Dendritic cell treated with granulocyte-macrophage colony-stimulating factor and Interleukin-4, amounts not matched to agents 40 ng/mL and 50 ng/mL, for 4 days (primary cell): ENCODE measurements around the gene NOTUM.

Source experiments
- H3K27ac Mint-ChIP-seq: one replicate; pipeline ENCODE4 v1.8.0; 2022; ENCODE audit warnings: mild to moderate bottlenecking, mixed read lengths
- H3K27me3 Mint-ChIP-seq: one replicate; pipeline ENCODE4 v1.8.0; 2022; ENCODE audit warnings: mild to moderate bottlenecking, mixed read lengths
- H3K36me3 Mint-ChIP-seq: one replicate; pipeline ENCODE4 v1.8.0; 2022; ENCODE audit warnings: low read depth, mixed read lengths
- H3K4me1 Mint-ChIP-seq: one replicate; pipeline ENCODE4 v1.8.0; 2022; ENCODE audit warnings: low read depth, mixed read lengths
- H3K4me3 Mint-ChIP-seq: one replicate; pipeline ENCODE4 v1.8.0; 2022; ENCODE audit warnings: mild to moderate bottlenecking, moderate library complexity, mixed read lengths
- H3K9me3 Mint-ChIP-seq: one replicate; pipeline ENCODE4 v1.8.0; 2022; ENCODE audit warnings: mixed read lengths
- intact Hi-C: fragments of 100-400 bp; cut with micrococcal nuclease; formaldehyde crosslinking; loops from one replicate; pipeline ENCODE4 v1.15.0; 2022

NOTUM gene

DNA sequence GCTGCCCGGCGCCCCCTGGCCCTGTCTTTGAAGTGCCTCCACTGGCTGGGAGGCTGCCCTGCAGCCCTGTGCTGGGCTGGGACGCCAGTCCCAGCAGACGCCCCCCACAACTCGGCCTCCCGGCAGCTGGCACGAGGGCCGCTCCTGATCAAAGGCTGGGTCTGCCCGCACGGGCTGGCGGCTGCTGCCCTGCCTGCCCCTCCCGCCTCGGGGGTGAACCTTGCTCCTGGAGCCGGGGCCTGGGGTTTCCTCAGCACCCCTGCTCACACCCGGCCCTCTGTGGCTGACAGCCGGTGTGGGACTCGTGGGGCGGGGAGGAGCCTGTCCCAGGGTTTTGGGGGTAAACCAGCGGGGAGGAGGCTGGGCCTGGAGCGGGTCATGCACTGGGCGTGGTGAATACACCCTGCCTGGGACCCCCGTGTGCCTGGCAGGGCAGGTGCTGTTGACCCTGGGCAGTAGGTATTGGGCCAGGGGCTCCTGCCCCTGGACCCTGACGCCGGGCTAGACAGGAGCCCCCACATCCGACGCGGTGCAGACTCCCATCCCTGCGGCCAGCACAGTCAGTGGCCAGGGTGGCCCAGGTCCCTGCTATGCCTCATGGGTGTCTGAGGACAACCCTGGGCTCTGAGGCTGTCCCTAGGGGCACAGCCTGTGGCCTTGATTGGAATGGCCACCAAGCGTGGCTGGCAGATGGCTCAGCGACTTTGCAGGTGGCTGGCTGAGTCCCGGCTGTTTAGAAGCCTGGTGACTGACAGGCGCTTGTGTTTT lies 40.0 kb upstream of the NOTUM start:
- intact Hi-C loops, result no loop called here
- Mint-ChIP-seq H3K4me3 (no peak overlapping the region), H3K27ac (peak overlapping the region; percentile 26), H3K27me3 (no peaks in the 10 kb centered on the region), H3K36me3 (peaks cover 58% of the 10 kb centered on the region), H3K4me1 (peaks cover 11% of the 10 kb centered on the region), H3K9me3 (no peaks in the 10 kb centered on the region)

- intact Hi-C loops, result no loop called here
- H3K4me3 Mint-ChIP-seq, result no peak overlapping the region
- H3K27ac Mint-ChIP-seq, result peak overlapping the region; percentile 26
- H3K4me1 Mint-ChIP-seq, result peaks cover 11% of the 10 kb centered on the region
- no peaks in the 10 kb centered on the region for H3K9me3 Mint-ChIP-seq
- no peaks in the 10 kb centered on the region for H3K27me3 Mint-ChIP-seq
- peaks cover 61% of the 10 kb centered on the region for H3K36me3 Mint-ChIP-seq
Measured at GRCh38 chr17:81999976-82000802, 39.2 kb upstream of the NOTUM start.

DNA sequence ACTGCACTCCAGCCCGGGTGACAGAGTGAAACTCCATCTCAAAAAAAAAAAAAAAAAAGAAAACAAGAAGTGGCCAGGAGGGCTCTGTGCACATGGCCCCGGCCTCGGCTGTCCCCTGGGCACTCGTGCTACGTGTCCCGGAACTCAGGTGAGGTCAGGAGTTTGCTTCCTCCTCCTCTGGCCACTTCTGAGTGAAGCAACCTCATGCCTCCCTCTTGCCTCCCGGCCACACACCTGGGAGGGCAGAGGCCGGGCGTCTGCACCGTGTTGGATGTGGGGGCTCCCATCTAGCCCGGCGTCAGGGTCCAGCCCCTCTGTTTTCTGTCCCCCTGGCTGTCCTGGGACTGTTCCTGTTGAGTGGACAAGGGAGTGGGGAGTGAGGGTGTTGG lies 38.6 kb upstream of the NOTUM start:
- intact Hi-C loops, result no loop called here
- Mint-ChIP-seq H3K27me3 (no peaks in the 10 kb centered on the region), H3K4me1 (peaks cover 11% of the 10 kb centered on the region), H3K36me3 (peaks cover 61% of the 10 kb centered on the region), H3K9me3 (no peaks in the 10 kb centered on the region), H3K4me3 (no peak overlapping the region), H3K27ac (peak overlapping the region; percentile 26)

DNA sequence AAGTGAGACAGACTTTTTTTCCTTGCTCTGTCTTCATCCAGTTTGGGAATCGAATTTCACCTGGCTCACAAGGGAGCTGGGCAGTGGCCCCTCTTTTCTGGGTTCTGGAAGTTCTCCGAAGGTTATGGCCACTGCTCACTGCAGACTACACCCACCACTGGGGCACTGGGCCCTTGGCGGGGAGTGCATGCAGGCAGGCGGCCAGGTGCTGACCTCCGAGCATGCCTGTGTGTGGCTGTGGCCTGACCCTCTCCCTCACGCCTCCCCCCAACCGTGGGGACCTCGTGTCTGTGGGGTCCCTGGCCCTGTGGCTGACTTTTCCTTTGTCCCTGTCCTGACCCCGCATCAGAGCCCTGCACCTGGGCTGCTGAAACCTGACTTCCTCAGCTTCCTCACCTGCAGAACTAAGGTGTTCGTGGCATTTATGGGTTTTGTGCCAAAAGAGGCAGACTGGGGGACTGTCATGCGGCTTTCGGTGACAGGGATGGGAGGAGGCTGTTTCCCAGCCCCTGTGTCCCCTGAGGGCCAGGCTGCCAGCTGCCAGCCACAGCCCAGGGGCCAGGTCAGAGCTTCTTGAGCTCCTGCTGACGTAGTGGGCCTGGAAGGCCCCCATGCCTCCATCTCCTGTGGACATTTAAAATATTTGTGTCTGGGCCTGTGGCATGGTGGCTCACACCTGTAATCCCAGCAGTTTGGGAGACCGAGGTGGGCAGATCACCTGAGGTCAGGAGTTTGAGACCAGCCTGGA lies 37.9 kb upstream of the NOTUM start:
- Mint-ChIP-seq H3K4me1 (peaks cover 11% of the 10 kb centered on the region), H3K36me3 (peaks cover 64% of the 10 kb centered on the region), H3K27ac (no peak overlapping the region), H3K4me3 (no peak overlapping the region), H3K27me3 (no peaks in the 10 kb centered on the region), H3K9me3 (no peaks in the 10 kb centered on the region)
- intact Hi-C loops, result no loop called here

GRCh38 chr17:81998212-81998611 lies 37.2 kb upstream of the NOTUM start:
- H3K27ac Mint-ChIP-seq, result no peak overlapping the region
- no peaks in the 10 kb centered on the region for H3K9me3 Mint-ChIP-seq
- no peaks in the 10 kb centered on the region for H3K27me3 Mint-ChIP-seq
- no peak overlapping the region for H3K4me3 Mint-ChIP-seq
- peaks cover 11% of the 10 kb centered on the region for H3K4me1 Mint-ChIP-seq
- intact Hi-C loops, result no loop called here
- peaks cover 65% of the 10 kb centered on the region for H3K36me3 Mint-ChIP-seq

- intact Hi-C loops, result no loop called here
- H3K4me3 Mint-ChIP-seq, result no peak overlapping the region
- peaks cover 62% of the 10 kb centered on the region for H3K36me3 Mint-ChIP-seq
- peaks cover 11% of the 10 kb centered on the region for H3K4me1 Mint-ChIP-seq
- no peak overlapping the region for H3K27ac Mint-ChIP-seq
- H3K9me3 Mint-ChIP-seq, result no peaks in the 10 kb centered on the region
- no peaks in the 10 kb centered on the region for H3K27me3 Mint-ChIP-seq
Measured at GRCh38 chr17:81996757-81997441, 35.9 kb upstream of the NOTUM start.

DNA sequence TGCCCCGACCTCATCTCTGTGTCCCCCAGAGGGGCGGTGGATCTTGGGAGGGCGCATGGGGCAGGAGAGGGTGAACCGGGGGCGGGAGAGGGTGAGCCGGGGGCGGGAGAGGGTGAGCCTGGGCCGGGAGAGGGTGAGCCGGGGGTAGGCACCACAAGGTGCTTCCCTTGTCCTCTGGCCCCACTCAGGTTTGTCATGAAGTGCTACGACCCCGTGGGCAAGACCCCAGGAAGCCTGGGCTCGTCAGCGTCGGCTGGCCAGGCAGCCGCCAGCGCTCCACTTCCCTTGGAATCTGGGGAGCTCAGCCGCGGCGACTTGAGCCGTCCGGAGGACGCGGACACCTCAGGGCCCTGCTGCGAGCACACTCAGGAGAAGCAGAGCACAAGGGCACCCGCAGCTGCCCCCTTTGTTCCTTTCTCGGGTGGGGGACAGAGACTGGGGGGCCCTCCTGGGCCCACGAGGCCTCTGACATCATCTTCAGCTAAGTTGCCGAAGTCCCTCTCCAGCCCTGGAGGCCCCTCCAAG lies 35.3 kb upstream of the NOTUM start:
- H3K36me3 Mint-ChIP-seq, result peaks cover 69% of the 10 kb centered on the region
- H3K4me1 Mint-ChIP-seq, result peaks cover 11% of the 10 kb centered on the region
- H3K4me3 Mint-ChIP-seq, result no peak overlapping the region
- no peaks in the 10 kb centered on the region for H3K27me3 Mint-ChIP-seq
- no peaks in the 10 kb centered on the region for H3K9me3 Mint-ChIP-seq
- no peak overlapping the region for H3K27ac Mint-ChIP-seq
- intact Hi-C loops, result no loop called here

DNA sequence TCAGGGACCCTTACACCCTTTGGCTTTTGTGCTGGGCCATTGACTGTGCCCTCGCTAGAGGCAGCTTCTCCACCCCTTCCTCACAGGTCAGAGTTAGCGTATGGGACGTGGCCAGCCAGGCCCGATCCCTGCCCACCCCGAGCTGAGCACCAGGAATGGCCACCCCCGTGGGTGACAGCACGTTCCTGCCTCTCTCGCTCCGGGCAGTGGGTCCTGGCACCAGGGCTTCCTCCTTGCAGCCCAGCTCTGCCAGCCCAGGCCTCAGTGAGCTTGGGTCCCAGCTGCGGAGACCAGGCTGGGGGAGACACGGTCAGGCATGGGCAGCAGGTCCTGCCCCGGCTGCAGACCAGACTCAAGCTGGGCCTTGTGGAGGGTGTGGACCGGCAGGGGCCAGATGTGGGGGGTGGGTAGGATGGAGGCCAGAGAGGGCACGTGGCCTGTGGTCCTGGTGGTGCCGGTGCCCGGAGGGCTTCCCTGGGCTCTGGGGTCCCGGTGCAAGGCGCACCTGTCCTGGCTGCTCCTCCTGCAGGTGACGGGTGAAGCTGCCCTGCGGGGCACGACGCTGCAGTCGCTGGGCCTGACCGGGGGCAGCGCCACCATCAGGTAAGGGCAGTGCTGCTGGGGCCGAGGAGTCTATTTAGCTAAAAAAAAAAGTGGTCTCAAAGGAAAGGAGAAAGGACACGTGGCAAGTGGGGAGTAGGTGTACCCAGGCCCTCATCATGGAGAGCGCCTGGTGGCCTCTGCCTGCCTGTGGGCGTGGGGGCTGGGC lies 34.7 kb upstream of the NOTUM start:
- no peaks in the 10 kb centered on the region for H3K9me3 Mint-ChIP-seq
- intact Hi-C loops, result no loop called here
- peaks cover 75% of the 10 kb centered on the region for H3K36me3 Mint-ChIP-seq
- no peak overlapping the region for H3K4me3 Mint-ChIP-seq
- no peak overlapping the region for H3K27ac Mint-ChIP-seq
- no peaks in the 10 kb centered on the region for H3K27me3 Mint-ChIP-seq
- H3K4me1 Mint-ChIP-seq, result peaks cover 11% of the 10 kb centered on the region

DNA sequence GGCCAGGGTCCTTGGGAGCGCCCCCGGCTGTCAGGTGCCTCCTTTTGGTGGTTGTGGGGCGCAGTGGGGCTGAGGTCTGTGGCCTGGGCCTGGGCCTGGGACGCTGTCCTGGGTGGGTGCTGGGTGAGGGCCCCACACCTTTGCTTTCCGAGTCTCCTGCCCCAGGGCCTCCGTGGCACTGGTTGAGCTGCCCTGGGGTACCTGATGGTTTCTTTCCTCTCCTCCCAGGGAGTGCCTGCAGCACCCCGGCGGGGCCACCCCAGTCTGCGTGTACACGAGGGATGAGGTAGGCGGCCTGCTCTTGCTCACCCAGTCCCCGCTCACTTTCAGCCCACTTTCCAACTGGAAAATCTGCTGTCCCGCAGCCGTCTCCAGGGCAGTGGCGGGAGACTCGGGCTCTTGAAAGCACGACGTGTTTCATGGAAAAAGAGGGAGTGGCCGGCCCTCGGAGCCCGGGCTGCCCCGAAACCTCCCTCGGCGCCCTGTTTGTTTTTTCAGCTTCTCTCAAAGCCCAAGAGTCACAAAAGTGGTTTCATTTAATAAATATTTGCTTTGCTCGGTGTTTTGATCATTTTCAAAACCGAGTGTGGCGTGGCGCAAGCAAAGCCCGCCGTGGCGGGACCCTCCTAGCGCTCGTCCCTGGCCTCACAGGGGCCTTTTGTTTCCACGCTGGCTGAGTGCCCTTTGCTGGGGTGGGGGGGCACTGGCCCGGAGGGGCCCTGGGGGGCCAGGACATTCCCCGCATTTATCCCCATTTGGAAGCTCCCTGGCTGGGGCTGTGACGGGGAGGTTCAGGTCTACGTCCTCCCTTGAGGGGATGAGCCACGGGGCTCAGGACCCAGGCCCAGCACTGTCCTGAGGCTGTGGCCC lies 33.8 kb upstream of the NOTUM start:
- intact Hi-C loops, result no loop called here
- Mint-ChIP-seq H3K27ac (no peak overlapping the region), H3K4me1 (peaks cover 4% of the 10 kb centered on the region), H3K36me3 (peaks cover 81% of the 10 kb centered on the region), H3K27me3 (no peaks in the 10 kb centered on the region), H3K4me3 (no peak overlapping the region), H3K9me3 (no peaks in the 10 kb centered on the region)

DNA sequence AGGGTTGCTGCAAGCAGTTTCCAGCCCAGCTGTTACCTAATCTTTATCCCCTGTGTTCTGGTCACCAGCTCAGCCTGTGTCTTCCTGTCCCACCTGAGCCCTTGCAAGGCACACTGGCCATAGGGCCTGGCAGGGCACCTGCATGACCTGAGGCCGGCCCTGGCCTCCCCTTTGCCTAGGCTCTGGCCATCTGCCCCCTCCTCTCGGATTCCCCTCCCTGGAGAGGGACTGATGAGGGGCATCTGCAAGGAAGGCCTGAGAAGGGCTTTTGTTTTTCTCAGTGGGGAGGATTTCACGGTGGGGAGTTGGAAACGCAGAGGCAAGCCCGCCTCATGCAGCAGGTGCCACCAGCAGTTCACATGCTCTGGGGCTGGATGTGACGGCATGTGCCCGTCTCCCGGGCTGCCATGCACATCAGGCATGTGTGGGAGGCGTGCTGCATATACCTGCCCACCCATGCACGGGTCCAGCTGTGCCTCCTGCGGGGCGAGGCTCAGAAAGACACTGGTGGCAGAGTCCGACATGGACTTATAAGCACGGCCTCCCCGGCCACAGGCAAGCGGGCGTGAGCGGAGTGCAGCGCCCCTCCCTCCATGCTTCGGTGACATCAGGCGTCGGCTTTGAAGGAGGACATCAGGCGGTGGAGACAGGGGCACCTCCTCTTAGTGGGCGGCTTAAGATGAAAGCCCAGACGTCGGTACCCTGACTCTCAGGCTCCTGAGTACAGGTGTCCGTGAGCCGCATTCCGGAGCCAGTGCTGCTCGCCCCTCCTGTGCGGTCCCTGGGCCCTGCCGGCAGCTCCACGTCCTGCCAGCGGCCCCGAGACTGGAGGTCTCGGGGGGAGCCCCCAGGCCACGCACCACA lies 33.0 kb upstream of the NOTUM start:
- Mint-ChIP-seq H3K9me3 (no peaks in the 10 kb centered on the region), H3K4me3 (no peak overlapping the region), H3K27ac (no peak overlapping the region), H3K27me3 (no peaks in the 10 kb centered on the region), H3K4me1 (no peaks in the 10 kb centered on the region), H3K36me3 (peaks cover 85% of the 10 kb centered on the region)
- intact Hi-C loops, result no loop called here

GRCh38 chr17:81992306-81993102 lies 31.5 kb upstream of the NOTUM start:
- H3K36me3 Mint-ChIP-seq, result peaks cover 87% of the 10 kb centered on the region
- H3K27ac Mint-ChIP-seq, result no peak overlapping the region
- no peaks in the 10 kb centered on the region for H3K9me3 Mint-ChIP-seq
- H3K4me3 Mint-ChIP-seq, result no peak overlapping the region
- no peaks in the 10 kb centered on the region for H3K4me1 Mint-ChIP-seq
- intact Hi-C loops, result no loop called here
- H3K27me3 Mint-ChIP-seq, result no peaks in the 10 kb centered on the region
